HepG2 (cell line): Measurements from ENCODE around the gene SH3PXD2A. TPM values are rescaled to one million over a fixed set of nuclear protein-coding genes. Genes with fewer than 3 reads are reported as not detected.

Experiments
- HNRNPL ChIP-seq: fragments of 200-400 bp; formaldehyde crosslinking; IDR thresholded peaks from 2 replicates; pipeline ENCODE4 v1.6.1; 2017; ENCODE audit warnings: mild to moderate bottlenecking, low read depth, low read length
- ZUFSP ChIP-seq: sonication (generic); formaldehyde crosslinking; IDR thresholded peaks from 2 replicates; pipeline ENCODE4 v1.9.0; 2021; ENCODE audit warnings: missing genetic modification reagents, mild to moderate bottlenecking, borderline replicate concordance
- polyA plus RNA-seq, 8 experiments: library from polyadenylated mRNA; depleted of rRNA in 3 of 8; stranded (reverse) in 7 of 8; unstranded in 1 of 8; fragments of >200 nt; fragmentation: Illumina TruSeq in 4 of 8; extraction: Trizol in 4 of 8; gene quantifications; 2 replicates each; pipeline versions ENCODE4 v1.2.1 to v1.2.3, GENCODE V29; 2011 to 2016; ENCODE audit warnings: low read depth in 4 of 8, missing spikeins in 1 of 8, mixed read lengths in 1 of 8; ENCODE audit not compliant: insufficient read depth in 1 of 8
- total RNA-seq, 5 experiments: library from RNA; depleted of rRNA; stranded (reverse); fragments of >200 nt; fragmentation: Illumina TruSeq; extraction: Trizol; gene quantifications; 2 replicates each; pipeline ENCODE4 v1.2.3, GENCODE V29; 2016; ENCODE audit warnings: low read depth in 1 of 5
- TF ChIP-seq, protein P1 (sequence below): sonication (generic); formaldehyde crosslinking; IDR thresholded peaks from 2 replicates; pipeline ENCODE4 v1.4.0; 2020; ENCODE audit warnings: mild to moderate bottlenecking, missing genetic modification reagents
- TF ChIP-seq, protein P2 (sequence below): sonication (generic); formaldehyde crosslinking; IDR thresholded peaks from 2 replicates; pipeline ENCODE4 v1.5.1; 2020; ENCODE audit warnings: mild to moderate bottlenecking, missing genetic modification reagents, moderate library complexity

The SH3PXD2A gene
- total and polyA plus RNA-seq, 2 of the 13 experiments (the other 11 are each of a cell fraction or from before 2014, with no cell fraction given), result 11.1 to 11.3 TPM

DNA sequence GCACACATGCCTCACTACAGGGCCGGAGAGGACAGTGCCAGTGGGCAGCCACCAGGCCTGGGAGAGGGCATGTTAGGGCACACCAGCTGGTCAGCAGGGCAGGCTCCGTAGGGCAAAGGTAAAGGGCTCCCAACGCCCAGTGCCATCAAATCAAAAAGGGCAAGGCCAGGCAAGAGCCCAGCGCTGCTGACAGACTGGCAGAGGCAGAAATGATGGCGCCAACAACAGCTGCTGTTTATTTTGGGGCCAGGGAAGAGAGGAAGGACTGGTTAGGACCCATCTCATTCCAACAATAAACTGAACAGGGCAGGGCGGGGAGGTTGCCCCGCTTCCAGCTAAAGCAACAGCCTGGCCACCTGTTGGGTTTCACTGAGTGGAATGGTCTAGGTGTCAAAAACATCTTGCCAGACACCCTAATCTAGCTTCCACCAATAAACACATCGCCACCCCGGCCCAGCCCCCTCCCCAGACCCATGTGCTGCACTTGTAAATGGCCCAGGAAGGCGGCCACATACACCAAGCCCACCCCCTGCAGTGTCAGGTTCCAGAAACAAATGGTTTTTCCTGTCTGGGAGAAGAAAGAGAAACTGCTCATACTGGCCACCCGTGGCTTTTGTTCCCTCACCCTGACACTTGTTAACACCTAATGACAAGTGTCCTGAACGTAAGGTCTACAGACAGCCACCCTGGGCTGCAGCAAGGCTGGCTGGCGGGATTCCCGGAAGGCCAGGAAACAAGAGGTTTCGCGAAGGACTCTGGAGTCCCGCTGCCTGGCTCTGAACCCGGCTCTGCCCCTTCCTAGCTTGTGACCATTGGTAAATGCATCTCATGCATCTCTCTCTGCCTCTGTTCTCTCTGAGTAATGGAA, 15.3 kb downstream of the SH3PXD2A start (continued):
- TF ChIP-seq, protein P1, sequence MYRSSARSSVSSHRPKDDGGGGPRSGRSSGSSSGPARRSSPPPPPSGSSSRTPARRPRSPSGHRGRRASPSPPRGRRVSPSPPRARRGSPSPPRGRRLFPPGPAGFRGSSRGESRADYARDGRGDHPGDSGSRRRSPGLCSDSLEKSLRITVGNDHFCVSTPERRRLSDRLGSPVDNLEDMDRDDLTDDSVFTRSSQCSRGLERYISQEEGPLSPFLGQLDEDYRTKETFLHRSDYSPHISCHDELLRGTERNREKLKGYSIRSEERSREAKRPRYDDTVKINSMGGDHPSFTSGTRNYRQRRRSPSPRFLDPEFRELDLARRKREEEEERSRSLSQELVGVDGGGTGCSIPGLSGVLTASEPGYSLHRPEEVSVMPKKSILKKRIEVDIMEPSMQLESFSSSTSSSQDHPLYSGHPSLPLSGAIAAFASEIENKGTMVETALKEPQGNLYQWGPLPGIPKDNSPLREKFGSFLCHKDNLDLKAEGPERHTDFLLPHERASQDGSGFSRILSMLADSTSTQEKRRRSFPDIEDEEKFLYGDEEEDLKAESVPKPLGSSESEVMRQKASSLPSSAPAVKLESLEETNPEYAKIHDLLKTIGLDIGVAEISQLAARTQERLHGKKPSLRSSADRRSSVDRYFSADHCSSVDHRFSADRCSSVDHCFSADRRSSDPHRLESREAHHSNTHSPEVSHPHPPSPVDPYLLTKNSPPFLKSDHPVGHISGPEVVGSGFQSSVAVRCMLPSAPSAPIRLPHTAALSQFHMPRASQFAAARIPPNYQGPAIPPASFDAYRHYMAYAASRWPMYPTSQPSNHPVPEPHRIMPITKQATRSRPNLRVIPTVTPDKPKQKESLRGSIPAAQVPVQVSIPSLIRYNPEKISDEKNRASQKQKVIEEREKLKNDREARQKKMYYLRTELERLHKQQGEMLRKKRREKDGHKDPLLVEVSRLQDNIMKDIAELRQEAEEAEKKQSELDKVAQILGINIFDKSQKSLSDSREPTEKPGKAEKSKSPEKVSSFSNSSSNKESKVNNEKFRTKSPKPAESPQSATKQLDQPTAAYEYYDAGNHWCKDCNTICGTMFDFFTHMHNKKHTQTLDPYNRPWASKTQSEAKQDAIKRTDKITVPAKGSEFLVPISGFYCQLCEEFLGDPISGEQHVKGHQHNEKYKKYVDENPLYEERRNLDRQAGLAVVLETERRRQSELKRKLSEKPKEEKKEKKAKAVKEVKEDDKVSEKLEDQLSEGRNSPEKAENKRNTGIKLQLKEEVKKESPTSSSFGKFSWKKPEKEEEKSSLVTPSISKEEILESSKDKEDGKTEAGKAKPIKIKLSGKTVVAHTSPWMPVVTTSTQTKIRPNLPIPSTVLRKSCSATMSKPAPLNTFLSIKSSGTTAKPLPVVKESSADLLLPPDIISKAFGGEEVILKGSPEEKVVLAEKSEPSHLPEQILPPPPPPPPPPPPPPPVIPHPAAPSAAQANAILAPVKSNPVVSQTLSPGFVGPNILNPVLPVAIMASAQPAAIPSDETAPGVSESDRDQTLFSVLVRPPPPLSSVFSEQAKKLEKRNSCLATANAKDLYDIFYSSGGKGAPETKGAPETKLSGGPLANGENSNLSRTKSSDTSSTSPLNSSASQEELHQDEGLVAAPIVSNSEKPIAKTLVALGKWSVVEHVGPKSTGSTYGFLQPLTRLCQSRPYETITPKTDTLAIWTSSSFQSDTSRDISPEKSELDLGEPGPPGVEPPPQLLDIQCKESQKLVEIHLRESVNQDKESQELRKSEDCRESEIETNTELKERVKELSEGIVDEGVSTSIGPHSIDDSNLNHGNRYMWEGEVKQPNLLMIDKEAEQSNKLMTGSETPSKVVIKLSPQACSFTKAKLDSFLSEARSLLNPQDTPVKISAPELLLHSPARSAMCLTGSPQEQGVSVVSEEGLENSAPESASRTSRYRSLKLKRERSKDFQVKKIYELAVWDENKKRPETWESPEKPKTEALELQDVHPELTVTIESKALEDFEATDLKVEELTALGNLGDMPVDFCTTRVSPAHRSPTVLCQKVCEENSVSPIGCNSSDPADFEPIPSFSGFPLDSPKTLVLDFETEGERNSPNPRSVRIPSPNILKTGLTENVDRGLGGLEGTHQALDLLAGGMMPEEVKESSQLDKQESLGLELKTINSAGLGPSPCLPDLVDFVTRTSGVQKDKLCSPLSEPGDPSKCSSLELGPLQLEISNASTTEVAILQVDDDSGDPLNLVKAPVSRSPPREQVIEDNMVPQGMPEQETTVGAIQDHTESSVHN, result no peak
- TF ChIP-seq HNRNPL (peak; percentile 85), ZUFSP (CRISPR knock-in tag) (no peak)
- TF ChIP-seq, protein P2, sequence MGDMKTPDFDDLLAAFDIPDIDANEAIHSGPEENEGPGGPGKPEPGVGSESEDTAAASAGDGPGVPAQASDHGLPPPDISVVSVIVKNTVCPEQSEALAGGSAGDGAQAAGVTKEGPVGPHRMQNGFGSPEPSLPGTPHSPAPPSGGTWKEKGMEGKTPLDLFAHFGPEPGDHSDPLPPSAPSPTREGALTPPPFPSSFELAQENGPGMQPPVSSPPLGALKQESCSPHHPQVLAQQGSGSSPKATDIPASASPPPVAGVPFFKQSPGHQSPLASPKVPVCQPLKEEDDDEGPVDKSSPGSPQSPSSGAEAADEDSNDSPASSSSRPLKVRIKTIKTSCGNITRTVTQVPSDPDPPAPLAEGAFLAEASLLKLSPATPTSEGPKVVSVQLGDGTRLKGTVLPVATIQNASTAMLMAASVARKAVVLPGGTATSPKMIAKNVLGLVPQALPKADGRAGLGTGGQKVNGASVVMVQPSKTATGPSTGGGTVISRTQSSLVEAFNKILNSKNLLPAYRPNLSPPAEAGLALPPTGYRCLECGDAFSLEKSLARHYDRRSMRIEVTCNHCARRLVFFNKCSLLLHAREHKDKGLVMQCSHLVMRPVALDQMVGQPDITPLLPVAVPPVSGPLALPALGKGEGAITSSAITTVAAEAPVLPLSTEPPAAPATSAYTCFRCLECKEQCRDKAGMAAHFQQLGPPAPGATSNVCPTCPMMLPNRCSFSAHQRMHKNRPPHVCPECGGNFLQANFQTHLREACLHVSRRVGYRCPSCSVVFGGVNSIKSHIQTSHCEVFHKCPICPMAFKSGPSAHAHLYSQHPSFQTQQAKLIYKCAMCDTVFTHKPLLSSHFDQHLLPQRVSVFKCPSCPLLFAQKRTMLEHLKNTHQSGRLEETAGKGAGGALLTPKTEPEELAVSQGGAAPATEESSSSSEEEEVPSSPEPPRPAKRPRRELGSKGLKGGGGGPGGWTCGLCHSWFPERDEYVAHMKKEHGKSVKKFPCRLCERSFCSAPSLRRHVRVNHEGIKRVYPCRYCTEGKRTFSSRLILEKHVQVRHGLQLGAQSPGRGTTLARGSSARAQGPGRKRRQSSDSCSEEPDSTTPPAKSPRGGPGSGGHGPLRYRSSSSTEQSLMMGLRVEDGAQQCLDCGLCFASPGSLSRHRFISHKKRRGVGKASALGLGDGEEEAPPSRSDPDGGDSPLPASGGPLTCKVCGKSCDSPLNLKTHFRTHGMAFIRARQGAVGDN (CRISPR knock-in tag), result 0 out of 2 replicates have a peak, but pooled peaks have one; percentile 13
